Activated CD8-positive, alpha-beta T cell treated with anti-CD3 and anti-CD28 coated beads for 36 hours (primary cell): ENCODE data around the gene TATDN2. TPM values are rescaled to one million over a fixed set of nuclear protein-coding genes. Genes with fewer than 3 reads are reported as not detected.
A peak's percentile ranks its signal among the peaks of the same experiment; 100 is the strongest.
"Not testable (repeated sequence)": the region's sequence is repeated elsewhere in the genome, so short reads cannot be mapped to it uniquely, and the experiment has no call there.

ENCODE experiments used
- ATAC-seq: fragments of 200-7000 bp; cut with Tn5 transposase; one replicate; pipeline ENCODE4 v1.10.0; 2021; ENCODE audit warnings: mild to moderate bottlenecking, moderate library complexity
- CTCF ChIA-PET: fragments of 350-600 bp; sonication (Branson Sonifier 250); formaldehyde crosslinking; loops from one replicate; lab custom pipeline; 2021; ENCODE audit warnings: antibody characterized with exemption; lab: Charles Lee
- POLR2A ChIA-PET: fragments of 350-600 bp; sonication (Branson Sonifier 250); formaldehyde crosslinking; loops from one replicate; lab custom pipeline; 2021; ENCODE audit warnings: antibody characterized with exemption; lab: Charles Lee
- DNase-seq: peaks from one replicate; pipeline ENCODE4 v3.0.0-alpha.2; 2020
- H3K27ac Mint-ChIP-seq: one replicate; pipeline ENCODE4 v1.8.0; 2021; ENCODE audit warnings: mild to moderate bottlenecking, mixed read lengths
- H3K27me3 Mint-ChIP-seq: one replicate; pipeline ENCODE4 v1.8.0; 2021; ENCODE audit warnings: mixed read lengths
- H3K36me3 Mint-ChIP-seq: one replicate; pipeline ENCODE4 v1.8.0; 2021; ENCODE audit warnings: low read depth, mixed read lengths
- H3K4me1 Mint-ChIP-seq: one replicate; pipeline ENCODE4 v1.8.0; 2021; ENCODE audit warnings: low read depth, mixed read lengths
- H3K4me3 Mint-ChIP-seq: one replicate; pipeline ENCODE4 v1.8.0; 2021; ENCODE audit warnings: mild to moderate bottlenecking, moderate library complexity, mixed read lengths
- H3K9me3 Mint-ChIP-seq: one replicate; pipeline ENCODE4 v1.8.0; 2021; ENCODE audit warnings: mixed read lengths
- intact Hi-C: fragments of 100-400 bp; cut with micrococcal nuclease; formaldehyde crosslinking; loops from one replicate; pipeline ENCODE4 v1.10.0; 2022
- total RNA-seq, 2 experiments: library from RNA; stranded (reverse); gene quantifications; one replicate each; pipeline ENCODE4 v1.2.3, GENCODE V29; 2021
- TF ChIP-seq, protein P1 (sequence below): fragments of 200-600 bp; IDR thresholded peaks from one replicate; pipeline ENCODE4 v1.8.0; 2022; ENCODE audit warnings: antibody characterized with exemption, mild to moderate bottlenecking

The TATDN2 gene
- total RNA-seq, 2 experiments from 2014 or later = 37.1 to 38.5 TPM

DNA sequence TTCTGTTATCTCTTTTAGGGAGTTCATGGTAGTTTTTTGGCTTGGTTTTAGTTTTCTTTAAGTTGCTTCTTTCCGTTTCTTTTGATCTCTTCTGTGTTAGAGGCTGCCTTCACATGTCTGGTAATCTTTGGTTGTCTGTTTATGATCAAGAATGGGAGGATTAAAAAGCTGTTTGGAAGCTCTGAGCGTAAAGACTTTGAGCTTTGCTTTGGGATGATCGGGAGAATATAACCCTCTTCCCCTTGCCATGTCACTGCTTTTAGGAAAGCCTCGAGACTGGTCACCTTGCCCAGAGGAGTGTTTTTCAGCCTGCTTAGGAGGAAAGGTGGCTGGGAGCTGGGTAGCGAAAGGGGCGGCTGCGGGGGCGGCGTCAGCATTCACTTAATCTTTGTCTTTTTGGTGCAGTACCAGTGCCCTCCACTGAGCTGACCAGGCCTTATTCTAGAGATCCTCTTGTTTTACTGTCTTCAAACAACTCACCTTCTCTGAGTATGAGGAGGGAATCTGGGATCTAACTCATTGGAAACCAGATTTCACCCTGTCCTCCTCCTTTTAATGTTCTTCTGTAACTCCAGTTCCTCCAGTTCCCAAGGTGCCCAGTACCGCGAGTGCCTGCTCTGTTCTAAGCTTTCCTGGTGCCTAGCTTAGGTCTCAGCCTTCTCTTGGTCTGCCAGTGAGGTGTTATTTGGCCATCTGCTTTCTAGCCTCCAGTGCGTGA, 15.5 kb downstream of the TATDN2 start:
- Mint-ChIP-seq H3K27ac (peak overlapping the region; percentile 90), H3K9me3 (no peaks in the 10 kb centered on the region), H3K4me1 (peaks cover 70% of the 10 kb centered on the region), H3K4me3 (peak overlapping the region; percentile 59), H3K36me3 (peaks cover 74% of the 10 kb centered on the region), H3K27me3 (no peaks in the 10 kb centered on the region)
- peak; percentile 90 for DNase-seq
- ATAC-seq = peak; percentile 98
- intact Hi-C loops = no loop called here
- TF ChIP-seq, protein P1, sequence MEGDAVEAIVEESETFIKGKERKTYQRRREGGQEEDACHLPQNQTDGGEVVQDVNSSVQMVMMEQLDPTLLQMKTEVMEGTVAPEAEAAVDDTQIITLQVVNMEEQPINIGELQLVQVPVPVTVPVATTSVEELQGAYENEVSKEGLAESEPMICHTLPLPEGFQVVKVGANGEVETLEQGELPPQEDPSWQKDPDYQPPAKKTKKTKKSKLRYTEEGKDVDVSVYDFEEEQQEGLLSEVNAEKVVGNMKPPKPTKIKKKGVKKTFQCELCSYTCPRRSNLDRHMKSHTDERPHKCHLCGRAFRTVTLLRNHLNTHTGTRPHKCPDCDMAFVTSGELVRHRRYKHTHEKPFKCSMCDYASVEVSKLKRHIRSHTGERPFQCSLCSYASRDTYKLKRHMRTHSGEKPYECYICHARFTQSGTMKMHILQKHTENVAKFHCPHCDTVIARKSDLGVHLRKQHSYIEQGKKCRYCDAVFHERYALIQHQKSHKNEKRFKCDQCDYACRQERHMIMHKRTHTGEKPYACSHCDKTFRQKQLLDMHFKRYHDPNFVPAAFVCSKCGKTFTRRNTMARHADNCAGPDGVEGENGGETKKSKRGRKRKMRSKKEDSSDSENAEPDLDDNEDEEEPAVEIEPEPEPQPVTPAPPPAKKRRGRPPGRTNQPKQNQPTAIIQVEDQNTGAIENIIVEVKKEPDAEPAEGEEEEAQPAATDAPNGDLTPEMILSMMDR = peak; percentile 74
- POLR2A ChIA-PET = interaction anchor here (1.0 to 1.8 kb wide), 4 partner anchors 10 to 277 kb away, joined by 3 to 12 read pairs (median 6); partner anchors contain the start of genes EMC3 and TATDN2
- CTCF ChIA-PET = interaction anchor here (0.6 to 4.2 kb wide), 46 partner anchors 8 to 493 kb away, joined by 3 to 27 read pairs (median 4); partner anchors contain the start of genes IRAK2, TATDN2 and VHL

DNA sequence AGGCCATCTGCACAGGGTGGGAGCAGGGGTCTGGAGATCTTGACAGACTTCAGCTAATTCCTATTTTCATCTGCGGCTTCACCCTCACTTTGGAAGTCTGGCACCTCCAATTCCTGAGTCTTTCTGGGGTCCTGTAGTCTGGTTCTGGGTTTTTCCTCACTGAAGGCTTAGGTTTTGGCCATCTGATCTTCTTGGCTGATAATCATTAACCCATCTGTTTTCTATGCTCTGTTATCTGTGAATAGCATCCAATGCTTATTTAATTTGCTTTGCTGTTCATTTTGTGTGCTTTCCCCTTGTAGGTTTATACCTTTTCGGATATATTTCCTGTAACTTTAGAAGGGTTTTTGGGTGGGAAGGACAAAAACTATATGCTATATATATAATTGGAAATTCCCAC, 17.6 kb downstream of the TATDN2 start:
- intact Hi-C loops = no loop called here
- TF ChIP-seq, protein P1 = no peak
- peaks cover 64% of the 10 kb centered on the region for H3K4me1 Mint-ChIP-seq
- ATAC-seq (no peak), DNase-seq (no peak)
- no peak overlapping the region for H3K4me3 Mint-ChIP-seq
- peaks cover 69% of the 10 kb centered on the region for H3K36me3 Mint-ChIP-seq
- ChIA-PET CTCF (interaction anchor here (1.4 kb wide), 1 partner anchor 17 kb away, joined by 3 read pairs; no protein-coding TSS in a partner anchor), POLR2A (no interaction called here)
- no peaks in the 10 kb centered on the region for H3K9me3 Mint-ChIP-seq
- peak overlapping the region; percentile 25 for H3K27ac Mint-ChIP-seq
- no peaks in the 10 kb centered on the region for H3K27me3 Mint-ChIP-seq

DNA sequence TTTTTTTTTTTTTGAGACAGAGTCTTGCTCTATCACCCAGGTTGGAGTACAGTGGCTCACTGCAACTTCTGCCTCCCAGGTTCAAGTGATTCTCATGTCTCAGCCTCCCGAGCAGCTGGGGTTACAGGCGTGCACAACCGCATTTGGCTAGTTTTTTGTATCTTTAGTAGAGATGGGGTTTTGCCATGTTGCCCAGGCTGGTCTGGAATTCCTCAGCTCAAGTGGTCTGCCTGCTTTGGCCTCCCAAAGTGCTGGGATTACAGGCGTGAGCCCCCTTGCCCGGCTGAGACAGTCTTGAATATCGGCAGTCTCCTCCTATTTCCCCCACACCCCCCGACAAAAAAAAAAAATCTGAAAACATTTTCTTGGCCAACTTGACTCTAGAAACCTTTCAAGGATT, 18.7 kb downstream of the TATDN2 start:
- CTCF ChIA-PET, intact Hi-C loops, H3K27me3 Mint-ChIP-seq, H3K4me3 Mint-ChIP-seq, DNase-seq, H3K9me3 Mint-ChIP-seq, ATAC-seq, H3K27ac Mint-ChIP-seq: not testable (repeated sequence)
- POLR2A ChIA-PET = interaction anchor here (0.6 kb wide), 1 partner anchor 30 kb away, joined by 3 read pairs; no protein-coding TSS in a partner anchor
- Mint-ChIP-seq H3K4me1 (peaks cover 59% of the 10 kb centered on the region), H3K36me3 (peaks cover 70% of the 10 kb centered on the region)

DNA sequence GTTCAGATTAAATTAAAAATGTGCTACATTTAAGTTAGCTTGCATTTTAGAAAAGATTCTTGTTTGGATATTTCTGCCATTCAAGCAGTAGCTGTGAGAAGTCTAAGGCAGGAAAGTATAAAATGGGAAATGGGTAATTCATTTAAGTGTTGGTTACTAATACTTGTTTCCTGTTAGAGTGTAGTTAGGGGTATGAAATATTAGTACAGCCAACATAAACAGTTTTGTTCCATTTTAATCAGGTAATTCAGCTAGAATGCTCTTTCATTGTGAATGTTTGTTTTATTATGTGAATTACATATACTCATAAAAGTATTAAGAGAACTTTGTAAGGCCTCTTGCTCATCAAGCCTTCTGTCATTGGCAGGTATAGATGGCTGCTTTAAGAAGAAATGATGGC, 19.9 kb downstream of the TATDN2 start:
- H3K4me1 Mint-ChIP-seq = peaks cover 57% of the 10 kb centered on the region
- POLR2A ChIA-PET = no interaction called here
- CTCF ChIA-PET = no interaction called here
- TF ChIP-seq, protein P1 = no peak
- no peaks in the 10 kb centered on the region for H3K9me3 Mint-ChIP-seq
- DNase-seq (no peak), ATAC-seq (no peak)
- no peaks in the 10 kb centered on the region for H3K27me3 Mint-ChIP-seq
- intact Hi-C loops = no loop called here
- no peak overlapping the region for H3K27ac Mint-ChIP-seq
- no peak overlapping the region for H3K4me3 Mint-ChIP-seq
- peaks cover 66% of the 10 kb centered on the region for H3K36me3 Mint-ChIP-seq

DNA sequence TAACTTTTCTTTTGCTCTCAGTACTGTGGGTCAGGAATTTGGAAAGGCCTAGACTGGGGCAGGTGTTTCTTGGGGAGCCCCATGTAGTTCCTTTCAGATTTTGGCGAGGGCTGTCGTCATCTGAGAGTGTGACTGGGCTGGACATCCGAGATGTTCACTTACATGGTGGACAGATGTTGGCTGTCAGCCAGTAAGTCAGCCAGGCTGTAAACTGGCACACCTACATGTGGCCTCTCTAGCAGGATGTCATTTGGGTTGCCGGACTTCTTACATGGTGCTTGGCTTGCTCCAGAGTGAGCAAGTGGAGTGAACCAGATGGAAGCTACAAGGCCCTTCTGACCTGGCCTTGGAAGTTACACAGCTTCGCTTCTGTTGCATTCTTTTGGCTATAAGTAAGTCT, 20.7 kb downstream of the TATDN2 start:
- Mint-ChIP-seq H3K4me3 (no peak overlapping the region), H3K36me3 (peaks cover 64% of the 10 kb centered on the region), H3K9me3 (no peaks in the 10 kb centered on the region), H3K27me3 (no peaks in the 10 kb centered on the region), H3K4me1 (peaks cover 55% of the 10 kb centered on the region), H3K27ac (peak overlapping the region; percentile 15)
- ATAC-seq (no peak), DNase-seq (no peak)
- TF ChIP-seq, protein P1 = no peak
- ChIA-PET CTCF (no interaction called here), POLR2A (no interaction called here)
- intact Hi-C loops = no loop called here
